IPS-NIHi7 (cell line): ENCODE measurements around the gene CDCA7L.
A peak's percentile ranks its signal among the peaks of the same experiment; 100 is the strongest.
"Not testable (repeated sequence)": the region's sequence is repeated elsewhere in the genome, so short reads cannot be mapped to it uniquely, and the experiment has no call there.

Experiments used
- DNase-seq: peaks from one replicate; pipeline ENCODE4 v3.0.0; 2012; ENCODE audit warnings: mixed read lengths; ENCODE audit errors: extremely low spot score

The CDCA7L gene

DNA sequence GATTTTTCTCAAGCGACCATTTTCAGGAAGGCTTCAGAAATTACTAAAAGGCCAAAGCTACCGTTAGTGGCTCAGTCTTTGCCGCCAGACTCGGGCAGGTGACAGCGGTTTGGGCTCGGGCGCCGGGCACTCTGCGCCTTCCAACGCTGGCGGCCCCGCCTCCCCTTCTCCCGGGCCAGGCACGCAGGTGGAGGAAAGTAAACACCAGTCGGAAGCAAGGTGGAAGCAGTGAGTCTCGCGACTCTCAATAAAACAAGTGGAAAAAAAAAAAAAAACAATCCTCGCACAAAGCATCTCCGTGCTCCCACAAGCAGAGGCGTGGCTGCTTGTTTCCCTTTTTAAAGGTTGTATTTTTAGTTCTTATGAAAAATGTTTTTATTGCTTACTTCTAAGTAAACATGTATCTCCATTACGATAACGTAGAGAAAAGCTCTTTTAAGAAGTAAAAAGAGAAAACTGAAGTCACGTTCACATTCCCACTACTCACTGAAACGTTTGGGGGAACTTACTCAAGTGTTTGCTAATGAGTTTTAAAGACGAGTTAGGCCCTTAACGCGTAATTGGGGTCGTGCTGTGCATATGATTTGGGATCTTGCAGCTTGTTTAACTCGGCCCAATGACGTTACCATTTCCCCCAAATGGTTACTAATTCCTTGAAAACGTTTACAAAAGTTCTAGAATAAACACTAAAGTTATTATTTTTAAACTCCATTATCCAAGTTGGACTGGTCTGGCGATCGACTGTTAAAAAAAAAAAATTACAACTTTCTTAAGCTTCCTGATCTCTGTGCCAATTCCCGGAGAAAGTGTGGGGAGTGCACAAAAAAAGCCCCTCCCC, 864 bp downstream of the CDCA7L start:
- DNase-seq: peak; percentile 73

DNA sequence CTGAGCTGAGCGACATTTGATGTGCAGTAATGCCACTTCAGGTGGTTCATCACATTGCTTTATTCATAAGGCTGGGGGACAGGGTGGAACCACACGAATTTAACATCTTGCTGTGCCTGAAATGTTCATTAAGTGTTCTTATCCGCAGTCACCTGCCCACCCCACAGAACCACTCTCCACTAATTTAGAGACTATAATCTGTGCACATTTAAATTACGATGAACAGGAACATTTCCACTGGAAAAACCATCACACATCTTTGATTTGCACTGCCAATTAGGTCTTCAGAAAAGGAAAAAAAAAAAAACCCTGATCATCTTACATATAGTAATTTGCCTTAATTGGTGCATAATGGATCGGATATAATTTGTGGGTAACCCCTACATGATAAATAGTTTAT, 2.3 kb downstream of the CDCA7L start:
- DNase-seq: no peak

DNA sequence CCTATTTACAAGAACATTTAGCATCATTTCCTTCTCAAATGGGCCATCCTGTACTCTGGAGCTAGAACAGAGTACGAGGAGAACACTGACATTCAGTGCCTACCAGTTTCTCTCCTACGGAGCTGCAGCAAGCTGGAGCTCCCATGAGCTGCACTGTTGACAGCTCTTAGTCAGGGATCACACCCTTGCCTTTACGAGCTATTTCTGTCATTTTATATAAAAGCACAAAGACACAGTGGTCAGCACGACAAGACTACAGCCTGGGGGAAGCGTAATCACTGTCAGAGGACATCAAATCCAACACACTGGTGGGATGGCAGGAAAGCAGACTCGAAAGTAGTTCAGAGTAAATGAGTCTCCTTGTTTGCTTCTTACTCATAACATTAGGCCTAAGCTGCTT, 2.7 kb downstream of the CDCA7L start:
- no peak for DNase-seq

DNA sequence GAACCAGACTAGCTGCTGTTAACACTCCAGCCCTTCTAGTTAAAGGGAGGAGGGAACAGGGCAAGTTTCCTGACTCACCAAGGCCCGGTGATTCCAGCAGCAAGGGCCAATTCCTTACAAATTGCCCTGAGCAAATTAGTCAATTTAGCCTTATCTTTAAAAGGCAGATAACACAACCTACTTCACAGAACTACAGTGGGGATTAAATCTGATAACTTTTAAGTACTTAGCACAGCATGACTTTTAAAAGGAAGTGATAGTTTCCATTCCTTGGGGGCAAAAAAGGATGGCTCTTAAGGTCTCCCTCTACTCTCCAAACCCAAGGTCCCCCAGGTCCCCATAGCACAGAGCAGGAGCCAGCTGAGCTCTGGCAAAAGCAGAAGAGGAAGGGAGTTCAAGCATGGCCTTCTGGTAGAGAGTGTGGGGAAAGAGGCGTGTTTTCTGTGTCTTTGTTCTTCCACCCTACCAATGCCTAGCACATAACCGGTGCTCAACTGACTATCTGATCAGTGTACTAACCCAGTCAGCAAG, 4.0 kb downstream of the CDCA7L start:
- DNase-seq: peak; percentile 41

DNA sequence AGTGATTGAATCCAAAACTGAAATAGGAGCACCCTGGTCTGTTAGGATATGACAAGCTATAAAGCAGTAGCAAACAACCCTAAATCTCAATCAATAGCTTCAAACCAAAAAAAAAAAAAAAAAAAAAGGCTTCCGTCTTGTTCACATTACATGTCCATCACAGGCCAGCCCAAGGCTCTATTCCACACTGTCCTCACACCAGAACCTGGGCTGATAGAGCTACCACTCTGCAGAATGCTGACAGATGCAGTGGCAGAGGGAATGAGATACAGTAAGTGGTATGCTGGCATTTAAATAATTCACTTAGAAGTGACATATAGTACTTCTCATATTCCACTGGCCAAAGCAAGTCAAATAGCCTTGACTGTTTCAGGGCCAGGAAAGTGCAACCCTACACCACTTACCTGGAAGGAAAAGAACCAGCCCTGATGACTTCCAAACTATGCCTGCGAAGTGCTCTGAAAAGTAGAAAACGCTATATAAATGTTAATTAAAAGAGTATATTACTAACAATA, 5.8 kb downstream of the CDCA7L start:
- no peak for DNase-seq

DNA sequence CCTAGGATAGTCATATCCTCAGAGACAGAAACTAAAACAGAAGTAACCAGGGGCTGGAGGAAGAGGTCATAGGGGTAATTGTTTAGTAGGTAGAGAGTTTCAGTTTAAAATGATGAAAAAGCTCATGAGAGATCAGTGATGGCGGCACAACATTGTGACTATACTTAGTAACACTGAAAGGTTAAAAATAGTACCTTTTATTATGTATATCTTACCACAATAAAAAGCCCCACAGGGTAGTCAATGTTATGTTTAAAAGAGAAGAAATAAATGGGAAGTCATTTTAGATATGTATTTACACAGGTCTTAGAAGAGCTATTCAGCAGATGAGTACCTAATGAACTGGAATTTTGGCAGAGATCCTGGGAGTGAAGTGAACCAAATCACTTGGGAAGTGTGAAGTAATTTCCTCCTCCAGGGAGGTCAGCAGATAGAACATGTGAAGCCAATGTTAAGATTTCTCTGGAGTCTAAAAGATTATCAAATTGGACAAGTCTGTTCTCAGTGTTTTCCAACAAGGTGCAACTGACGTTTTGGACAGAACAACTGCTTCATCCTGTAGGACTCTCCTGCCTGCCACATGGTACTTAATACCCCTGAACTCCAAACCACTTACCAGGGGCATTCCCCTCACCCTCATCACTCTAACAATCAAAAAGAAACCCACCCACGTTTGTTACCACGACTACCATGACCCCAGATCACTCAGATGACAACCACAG, 6.4 kb downstream of the CDCA7L start:
- DNase-seq: no peak

DNA sequence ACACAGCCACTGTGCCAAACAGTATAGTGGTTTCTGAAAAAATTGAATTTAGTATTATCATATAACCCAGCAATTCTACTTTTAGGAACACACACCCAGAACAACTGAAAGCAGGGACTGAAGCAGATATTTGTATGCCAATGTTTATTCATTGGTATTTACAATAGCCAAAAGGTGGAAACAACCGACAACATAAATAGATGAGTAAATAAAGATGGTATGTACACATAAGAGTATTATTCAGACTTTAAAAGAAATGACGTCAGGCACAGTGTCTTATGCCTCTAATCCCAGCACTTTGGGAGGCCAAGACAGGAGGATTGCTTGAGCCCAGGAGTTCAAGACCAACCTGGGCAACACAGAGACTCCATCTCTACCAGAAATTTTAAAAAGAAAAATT, 7.2 kb downstream of the CDCA7L start:
- DNase-seq: no peak

DNA sequence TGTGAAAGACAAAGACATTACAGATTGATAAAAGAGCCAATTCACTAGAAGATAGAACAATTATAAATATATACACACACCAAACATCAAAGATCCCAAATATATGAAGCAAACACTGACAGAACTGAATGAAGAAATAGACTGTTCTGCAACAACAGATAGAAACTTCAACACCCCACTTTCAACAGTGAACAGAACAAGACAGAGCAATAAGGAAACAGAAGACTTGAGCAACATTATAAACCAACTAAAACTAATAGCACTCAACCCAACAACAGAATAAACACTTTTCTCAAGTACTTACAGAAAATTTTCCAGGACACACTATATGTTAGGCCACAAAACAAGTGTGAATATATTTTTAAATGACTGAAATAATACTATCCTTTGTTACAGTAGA, 10.9 kb downstream of the CDCA7L start:
- DNase-seq: no peak

DNA sequence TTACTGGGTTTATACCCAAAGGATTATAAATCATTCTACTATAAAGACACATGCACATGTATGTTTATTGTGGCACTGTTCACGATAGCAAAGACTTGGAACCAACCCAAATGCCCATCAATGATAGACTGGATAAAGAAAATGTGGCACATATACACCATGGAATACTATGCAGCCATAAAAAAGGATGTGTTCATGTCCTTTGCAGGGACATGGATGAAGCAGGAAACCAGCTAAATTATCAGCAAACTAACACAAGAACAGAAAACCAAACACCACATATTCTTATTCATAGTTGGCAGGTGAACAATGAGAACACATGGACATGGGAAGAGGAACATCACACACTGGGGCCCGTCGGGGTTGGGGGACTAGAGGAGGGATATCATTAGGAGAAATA, 12.4 kb downstream of the CDCA7L start:
- not testable (repeated sequence) for DNase-seq

DNA sequence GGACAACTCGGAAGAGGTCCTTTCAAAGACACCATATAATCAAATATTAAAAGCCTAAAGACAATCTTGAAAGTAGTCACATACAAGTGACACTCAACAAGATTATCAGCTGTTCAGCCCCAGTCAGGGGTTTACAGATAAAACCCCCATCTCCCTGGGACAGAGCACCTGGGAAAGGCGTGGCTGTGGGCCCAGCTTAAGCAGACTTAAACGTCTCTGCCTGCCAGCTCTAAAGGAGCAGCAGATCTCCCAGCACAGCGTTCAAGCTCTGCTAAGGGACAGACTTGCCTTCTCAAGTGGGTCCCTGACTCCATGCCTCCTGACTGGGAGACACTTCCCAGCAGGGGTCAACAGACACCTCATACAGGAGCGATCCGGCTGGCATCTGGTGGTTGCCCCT, 18.0 kb downstream of the CDCA7L start:
- no peak for DNase-seq

DNA sequence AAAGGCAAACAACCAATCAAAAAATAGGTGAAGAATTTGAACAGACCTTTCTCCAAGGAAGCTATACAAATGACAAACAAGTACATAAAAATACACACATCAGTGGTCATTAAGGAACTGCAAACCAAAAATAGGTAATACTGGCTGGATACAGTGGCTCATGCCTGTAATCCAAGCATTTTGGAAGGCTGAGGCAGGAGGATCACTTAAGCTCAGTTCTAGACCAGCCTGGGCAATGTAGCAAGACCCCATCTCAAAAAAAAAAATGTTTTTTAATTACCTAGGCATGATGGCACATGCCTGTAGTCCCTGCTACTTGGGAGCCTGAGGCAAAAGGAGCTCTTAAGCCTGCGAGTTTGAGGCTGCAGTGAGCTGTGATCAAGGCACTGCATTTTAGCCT, 19.3 kb downstream of the CDCA7L start:
- DNase-seq: no peak

DNA sequence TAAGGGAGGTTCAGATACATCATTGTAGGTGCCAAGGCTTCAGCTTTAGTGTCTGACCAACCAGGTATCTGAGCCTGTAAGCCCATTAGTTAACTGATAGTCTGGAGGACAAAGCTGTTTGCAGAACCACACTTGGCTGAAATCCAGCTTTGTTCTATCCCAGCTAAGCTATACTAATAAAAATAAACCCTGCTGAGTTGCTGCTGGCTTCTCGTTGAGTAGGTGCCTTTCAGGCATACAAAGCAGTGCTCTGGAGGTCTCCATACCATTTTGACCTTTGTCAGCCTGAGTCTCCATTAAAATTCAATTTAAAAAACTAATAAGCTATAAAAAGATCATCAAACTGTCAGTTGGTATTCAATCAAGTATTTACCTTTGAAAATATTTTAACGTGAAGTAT, 22.0 kb downstream of the CDCA7L start:
- no peak for DNase-seq

DNA sequence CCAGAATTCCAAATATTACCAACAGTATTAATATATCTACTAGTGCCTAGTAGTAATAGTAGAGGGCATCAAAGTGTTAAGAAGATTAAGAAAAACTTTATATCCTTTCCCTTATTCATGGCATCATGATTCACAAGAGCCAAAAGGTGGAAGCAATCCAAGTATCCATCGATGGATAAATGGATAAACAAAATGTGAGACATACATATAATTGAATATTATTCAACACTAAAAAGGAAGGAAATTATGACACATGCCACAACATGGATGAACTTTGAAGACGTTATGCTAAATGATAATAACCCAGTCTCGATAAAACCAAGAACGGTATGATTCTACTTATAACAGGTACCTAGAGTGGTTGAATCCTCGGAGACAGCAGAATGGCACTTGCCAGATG, 23.1 kb downstream of the CDCA7L start:
- no peak for DNase-seq

DNA sequence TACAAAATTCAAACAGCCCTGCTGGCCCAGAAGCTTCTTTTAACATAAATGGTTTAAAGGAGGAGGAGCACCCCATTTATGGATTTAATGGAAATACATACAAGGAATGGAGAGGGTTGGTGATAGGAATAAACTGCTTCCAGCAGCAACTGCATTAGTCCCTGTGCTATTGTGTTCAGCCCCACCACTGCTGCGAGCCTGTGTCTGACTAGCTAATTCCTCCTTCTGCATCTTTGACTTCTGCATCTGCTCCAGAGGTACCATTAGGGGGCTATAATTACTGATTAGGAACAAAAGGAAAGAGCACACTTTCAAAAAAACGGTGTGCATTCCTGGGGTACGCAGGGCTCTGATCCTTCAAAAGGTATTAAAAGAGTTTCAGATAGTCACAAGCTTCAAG, 24.8 kb downstream of the CDCA7L start:
- DNase-seq: no peak

DNA sequence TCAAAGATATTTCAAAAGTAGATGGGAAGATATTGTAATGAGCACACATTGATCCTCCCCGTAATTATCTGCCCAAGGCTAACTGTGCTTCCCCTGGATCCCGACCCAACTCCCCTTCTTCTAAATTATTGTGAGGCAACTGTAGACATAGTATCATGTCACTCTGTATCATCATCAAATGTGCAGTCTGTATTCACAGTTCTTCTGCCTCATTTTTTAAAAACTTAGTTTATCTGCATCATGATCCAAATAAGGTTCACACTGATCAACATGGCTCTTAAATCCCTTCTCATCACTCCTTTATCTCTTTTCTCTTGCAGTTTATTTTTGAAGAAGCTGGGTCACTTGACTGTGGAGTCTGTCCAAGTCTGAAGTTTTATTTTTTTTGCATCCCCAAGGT, 27.5 kb downstream of the CDCA7L start:
- DNase-seq: no peak

DNA sequence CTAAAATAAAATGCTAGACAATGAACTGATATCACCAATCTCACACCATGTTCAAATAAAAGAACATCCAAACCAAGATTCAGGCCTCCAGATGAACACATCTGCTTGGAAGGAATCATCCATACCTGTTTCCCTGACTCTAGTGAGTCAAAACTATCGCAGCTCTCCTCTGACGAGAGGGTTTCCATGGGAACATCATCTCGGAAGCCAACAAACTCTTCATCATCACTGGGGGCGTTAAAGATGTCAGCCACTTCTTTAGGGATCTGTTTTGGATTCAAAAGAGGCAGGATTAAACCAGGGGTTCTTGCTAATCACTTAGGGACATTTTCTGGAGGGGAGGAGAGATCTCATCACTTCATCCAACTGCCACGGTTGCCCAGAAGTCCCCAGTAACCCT, 29.1 kb downstream of the CDCA7L start:
- DNase-seq: no peak

DNA sequence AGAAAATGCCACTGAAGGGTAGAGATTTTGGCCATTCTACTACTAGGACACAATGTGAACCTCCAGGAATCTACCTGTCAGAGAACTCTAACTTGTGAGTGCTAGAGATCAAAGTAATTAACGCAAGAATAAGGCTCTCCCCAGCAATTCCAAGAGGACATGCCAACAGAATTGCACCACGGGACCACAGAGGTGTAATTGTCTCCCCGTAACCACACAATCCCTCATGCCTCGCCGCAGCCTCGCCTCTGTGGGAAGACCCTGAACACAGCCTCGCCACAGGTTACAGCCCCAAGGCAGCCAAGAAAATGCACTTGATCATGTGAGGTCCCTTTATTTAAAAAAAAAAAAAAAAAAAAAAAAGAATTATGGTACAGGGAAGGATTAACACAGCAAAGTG, 29.5 kb downstream of the CDCA7L start:
- DNase-seq: no peak

DNA sequence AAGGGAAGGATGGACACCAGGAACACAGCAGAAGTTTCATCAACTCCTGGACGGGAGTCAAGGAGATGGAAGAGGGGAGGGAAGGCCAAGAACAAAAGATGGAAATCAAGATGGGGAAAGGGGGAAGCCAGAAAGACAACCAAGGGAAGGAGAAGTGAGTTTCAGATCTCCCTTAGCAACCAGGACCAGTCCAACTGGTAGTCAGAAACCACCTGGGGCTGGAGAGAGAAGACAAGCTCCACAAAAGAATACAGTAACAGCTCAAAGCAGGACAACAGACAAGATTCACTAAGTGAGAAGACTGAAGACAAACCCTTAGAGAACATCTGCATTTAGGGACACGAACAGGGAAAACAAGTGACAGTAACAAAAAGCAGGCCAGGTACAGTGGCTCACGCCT, 30.6 kb downstream of the CDCA7L start:
- no peak for DNase-seq

DNA sequence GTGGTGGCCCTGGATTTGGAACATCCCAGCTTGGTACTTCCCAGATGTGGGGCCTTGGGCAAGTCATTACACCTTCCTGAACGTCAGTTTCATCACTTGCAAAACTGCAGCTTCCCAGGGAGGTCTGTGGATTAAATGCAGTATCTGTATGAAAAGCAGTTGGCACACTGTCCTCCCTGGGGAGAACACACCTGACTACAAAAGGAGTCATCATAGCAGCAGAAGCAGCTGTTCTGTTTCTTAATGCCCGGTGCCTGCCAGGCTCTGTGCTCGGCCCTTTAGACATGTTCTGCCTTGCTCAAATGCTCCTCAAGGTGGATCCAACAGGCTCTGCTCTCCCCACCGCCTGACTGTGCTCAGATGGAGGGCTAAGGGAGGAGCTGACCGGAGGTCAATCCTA, 31.0 kb downstream of the CDCA7L start:
- DNase-seq: no peak

DNA sequence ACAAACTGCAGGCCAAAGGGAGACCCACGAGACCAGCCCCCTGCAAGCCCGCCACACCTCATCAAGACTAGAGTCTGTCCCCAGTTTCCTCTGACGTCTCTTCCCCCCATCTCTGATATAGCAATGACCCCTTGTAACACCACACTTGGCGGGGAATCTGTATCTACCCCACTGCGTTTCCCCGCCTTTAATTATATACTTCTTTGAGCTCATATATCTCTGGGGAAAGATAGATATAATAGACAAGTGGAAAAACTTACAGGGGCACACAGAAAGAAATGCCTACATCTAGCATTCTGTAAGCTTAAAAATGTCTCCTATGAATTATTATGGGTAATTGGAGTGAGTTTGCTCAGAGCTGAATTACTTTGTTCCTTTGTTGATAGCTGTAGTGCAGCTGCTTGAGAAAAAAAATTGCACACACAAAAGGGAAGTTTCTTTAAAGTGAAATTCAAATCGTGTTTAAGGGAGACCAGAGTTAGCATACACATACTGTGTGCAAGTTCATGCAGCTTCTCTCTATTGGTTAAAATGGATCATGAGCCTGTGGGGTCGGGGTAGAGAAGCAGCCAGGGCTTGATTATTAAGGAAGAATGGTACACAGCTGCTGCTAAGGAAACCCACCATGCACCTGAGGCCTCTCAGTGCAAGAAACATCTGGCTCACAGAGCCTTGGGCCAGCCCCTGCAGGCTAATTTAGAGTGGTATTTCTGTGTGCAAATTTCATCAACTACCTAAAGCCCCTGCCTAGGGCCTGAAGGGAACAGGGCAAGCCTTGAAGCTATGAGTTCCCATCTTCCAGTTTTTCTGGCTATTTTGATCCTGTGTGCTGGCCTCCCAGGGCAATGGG, 32.5 kb downstream of the CDCA7L start:
- DNase-seq: no peak

DNA sequence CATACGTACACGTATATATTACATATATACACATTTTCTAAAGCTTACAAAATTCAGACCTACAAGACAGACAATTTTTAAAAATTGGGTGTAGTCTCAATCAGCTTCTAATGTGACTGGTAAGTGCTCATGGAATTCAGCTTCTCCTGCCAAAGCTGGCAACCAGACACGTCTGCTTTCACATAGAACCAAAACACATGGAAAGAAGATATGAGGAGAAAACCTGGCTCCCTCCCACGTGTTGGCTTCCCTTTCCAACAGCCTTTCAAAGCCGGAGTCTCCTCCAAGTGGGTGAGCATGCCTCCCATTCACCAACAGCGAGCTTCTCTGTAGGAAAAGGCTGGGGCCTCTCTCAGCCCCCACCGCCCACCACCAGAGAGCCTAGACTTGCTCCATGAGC, 33.4 kb downstream of the CDCA7L start:
- DNase-seq: no peak

DNA sequence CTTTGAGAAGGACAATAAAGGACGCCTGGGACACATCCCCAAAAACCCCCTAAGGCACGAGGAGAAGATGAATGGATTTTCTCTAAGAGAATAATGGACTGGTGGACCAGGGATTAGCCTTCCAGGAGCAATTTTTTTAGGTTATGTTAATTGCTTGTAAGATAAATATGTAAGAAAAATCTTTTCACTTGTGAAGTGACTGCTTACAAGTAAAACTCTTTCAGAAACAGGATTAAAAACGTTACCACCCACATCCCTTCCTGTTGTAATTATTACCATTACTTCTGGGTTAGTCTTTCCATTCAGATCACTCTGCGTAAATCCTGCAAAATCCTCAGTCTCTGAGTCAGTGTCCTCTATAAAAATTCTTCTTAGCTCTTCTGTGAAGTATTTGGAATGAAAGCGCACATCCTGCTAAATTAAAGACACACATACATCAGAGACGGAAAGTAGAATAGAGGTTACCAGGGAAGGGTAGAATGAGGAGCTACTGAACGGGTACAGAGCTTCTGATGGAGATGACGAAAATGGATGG, 34.3 kb downstream of the CDCA7L start:
- no peak for DNase-seq
